Measurements from ENCODE around the gene EHF. TPM values are rescaled to one million over a fixed set of nuclear protein-coding genes. Genes with fewer than 3 reads are reported as not detected.

The EHF gene
- under 1 TPM in 1 of 2 donors, not detected in 1; 0.78 TPM for total RNA-seq

- no peak within 1 kb of the TSS for H3K27ac ChIP-seq
- H3K27me3 ChIP-seq = no peaks in the 10 kb centered on the region
- no peaks in the 10 kb centered on the region for H3K9me3 ChIP-seq
- DNase-seq (ENCODE audit: low spot score) = no peak
- no peak within 1 kb of the TSS for H3K4me3 ChIP-seq
- H3K4me1 ChIP-seq = peaks cover 0 to 16% of the 10 kb centered on the region in 2 donors
- H3K36me3 ChIP-seq = no peaks in the 10 kb centered on the region
- TF ChIP-seq CTCF (IDR thresholded peaks at IDR 0.05) = no peak
Measured at GRCh38 chr11:34620820-34621792, at the start of gene EHF. Gene EHF (plus strand): TSS chr11:34621093. CDS start chr11:34642631, 21,538 bp downstream.

GRCh38 chr11:34573537-34573936 is 47.4 kb upstream of the EHF start:
- no peak for TF ChIP-seq CTCF (IDR thresholded peaks at IDR 0.05)
- H3K27ac ChIP-seq = no peak overlapping the region
- no peak overlapping the region for H3K4me3 ChIP-seq
- H3K36me3 ChIP-seq = no peaks in the 10 kb centered on the region
- H3K27me3 ChIP-seq = no peaks in the 10 kb centered on the region
- no peaks in the 10 kb centered on the region for H3K9me3 ChIP-seq
- no peaks in the 10 kb centered on the region for H3K4me1 ChIP-seq
- DNase-seq (ENCODE audit: low spot score) = no peak

GRCh38 chr11:34575261-34575660 is 45.6 kb upstream of the EHF start:
- H3K4me3 ChIP-seq = no peak overlapping the region
- no peak for TF ChIP-seq CTCF (IDR thresholded peaks at IDR 0.05)
- no peak overlapping the region for H3K27ac ChIP-seq
- H3K36me3 ChIP-seq = no peaks in the 10 kb centered on the region
- no peak for DNase-seq (ENCODE audit: low spot score)
- H3K27me3 ChIP-seq = no peaks in the 10 kb centered on the region
- no peaks in the 10 kb centered on the region for H3K9me3 ChIP-seq
- no peaks in the 10 kb centered on the region for H3K4me1 ChIP-seq

GRCh38 chr11:34575671-34576070 is 45.2 kb upstream of the EHF start:
- no peak for DNase-seq (ENCODE audit: low spot score)
- no peaks in the 10 kb centered on the region for H3K27me3 ChIP-seq
- no peak overlapping the region for H3K27ac ChIP-seq
- H3K9me3 ChIP-seq = no peaks in the 10 kb centered on the region
- no peaks in the 10 kb centered on the region for H3K36me3 ChIP-seq
- H3K4me3 ChIP-seq = no peak overlapping the region
- no peaks in the 10 kb centered on the region for H3K4me1 ChIP-seq
- no peak for TF ChIP-seq CTCF (IDR thresholded peaks at IDR 0.05)

GRCh38 chr11:34576331-34576730 is 44.6 kb upstream of the EHF start:
- Histone ChIP-seq H3K4me1 (no peaks in the 10 kb centered on the region), H3K36me3 (no peaks in the 10 kb centered on the region), H3K4me3 (no peak overlapping the region), H3K27ac (no peak overlapping the region), H3K27me3 (no peaks in the 10 kb centered on the region), H3K9me3 (no peaks in the 10 kb centered on the region)
- no peak for DNase-seq (ENCODE audit: low spot score)
- TF ChIP-seq CTCF (IDR thresholded peaks at IDR 0.05) = no peak

Data from right atrium auricular region (tissue), 2 donors.